Spleen (tissue), 11 donors: Measurements from ENCODE around the gene KLHL13. TPM values are rescaled to one million over a fixed set of nuclear protein-coding genes. Genes with fewer than 3 reads are reported as not detected.
"Not testable (repeated sequence)": the region's sequence is repeated elsewhere in the genome, so short reads cannot be mapped to it uniquely, and the experiment has no call there.

Source experiments
- DNase-seq: peaks from one replicate; pipeline ENCODE4 v3.0.0-alpha.2; 2020
- H3K27ac ChIP-seq, 8 donors: fragments of 200-600 bp; sonication (generic) in 7 of 8; 1 replicate in 4 of 8; 2 replicates in 4 of 8; pipeline versions ENCODE4 v1.5.0 to v1.8.0; 2016 to 2021; ENCODE audit warnings: inconsistent platforms in 4 of 8, mild to moderate bottlenecking in 4 of 8, moderate library complexity in 1 of 8
- H3K27me3 ChIP-seq, 7 donors: fragments of 200-600 bp; sonication (generic) in 6 of 7; replicated peaks in 1 of 7; 1 replicate in 4 of 7; 2 replicates in 3 of 7; pipeline versions ENCODE4 v1.5.0 to v1.8.0; 2016 to 2021; ENCODE audit warnings: inconsistent platforms in 3 of 7, mild to moderate bottlenecking in 1 of 7
- H3K36me3 ChIP-seq, 6 donors: fragments of 200-600 bp; sonication (generic) in 5 of 6; 1 replicate in 4 of 6; 2 replicates in 2 of 6; pipeline versions ENCODE4 v1.5.0 to v1.8.0; 2016 to 2021; ENCODE audit warnings: inconsistent platforms in 2 of 6
- H3K4me1 ChIP-seq, 6 donors: fragments of 200-600 bp; sonication (generic) in 5 of 6; 1 replicate in 3 of 6; 2 replicates in 3 of 6; pipeline versions ENCODE4 v1.5.0 to v1.8.0; 2016 to 2021; ENCODE audit warnings: inconsistent platforms in 3 of 6
- H3K4me3 ChIP-seq, 8 donors: fragments of 200-600 bp; sonication (generic) in 7 of 8; 1 replicate in 4 of 8; 2 replicates in 4 of 8; pipeline versions ENCODE4 v1.5.0 to v1.8.0; 2016 to 2021; ENCODE audit warnings: inconsistent platforms in 4 of 8, mild to moderate bottlenecking in 4 of 8, moderate library complexity in 2 of 8
- H3K9me3 ChIP-seq, 8 donors: fragments of 200-600 bp; sonication (generic) in 7 of 8; 1 replicate in 4 of 8; 2 replicates in 4 of 8; pipeline versions ENCODE4 v1.5.0 to v1.8.0; 2016 to 2021; ENCODE audit warnings: inconsistent platforms in 4 of 8
- CTCF ChIP-seq, 11 experiments: fragments of 200-600 bp in 7 of 11; fragments of 450-650 bp in 4 of 11; sonication (generic) in 4 of 11; IDR thresholded peaks in 8 of 11; conservative IDR thresholded peaks in 3 of 11; 1 replicate in 7 of 11; 2 replicates in 4 of 11; pipeline versions ENCODE4 v1.4.0 to v1.8.0; 2016 to 2021; ENCODE audit warnings: antibody characterized with exemption in 11 of 11, inconsistent platforms in 4 of 11, mild to moderate bottlenecking in 1 of 11
- POLR2A ChIP-seq, 3 donors: fragments of 450-650 bp; IDR thresholded peaks; one replicate each; pipeline ENCODE4 v1.5.1; 2017; ENCODE audit warnings: antibody characterized with exemption in 3 of 3, mild to moderate bottlenecking in 1 of 3
- POLR2AphosphoS5 ChIP-seq, 3 donors: sonication (generic); formaldehyde crosslinking; IDR thresholded peaks; one replicate each; pipeline ENCODE4 v1.5.1; 2017; ENCODE audit warnings: antibody characterized with exemption in 3 of 3
- WGBS, 5 donors: extraction: QIAGEN DNeasy Blood & Tissue Kit in 3 of 5; methylation state at CpG; one replicate each; pipeline versions ENCODE4 v1.1.5 to v1.1.7; 2013 to 2018; 5-methylcytosine and 5-hydroxymethylcytosine counted together
- intact Hi-C: fragments of 100-400 bp; cut with DNase I; formaldehyde crosslinking; loops from one replicate; pipeline ENCODE4 v1.15.0; 2023; ENCODE audit warnings: low total_unique reads
- polyA plus RNA-seq, 3 donors: library from polyadenylated mRNA; stranded (reverse); fragments of 200-250 nt; gene quantifications; one replicate each; pipeline ENCODE4 v1.2.1, GENCODE V29; 2013
- total RNA-seq, 7 donors: library from RNA; depleted of rRNA in 3 of 7; stranded (reverse); fragments of >200 nt in 3 of 7; fragmentation: NEBNext Ultra II Directional in 4 of 7; extraction: Animal tissue kit (Norgen Biotek cat#: 25700) in 4 of 7; gene quantifications; one replicate each; pipeline versions ENCODE4 v1.1.0 to v1.2.1, GENCODE V29; 2016 to 2021
- donor health status: healthy with polysubstance abuse.
- donor health status: DM: no; HTN: no; CAD: no; lungs with moderate emphysema.
- donor health status: DM: no; HTN: no; CAD: no.
- donor health status: Bipolar disorder and iron deficiency.
- donor health status: healthy.
- donor health status: DM: no; HTN: no; CAD: no.
- donor health status: DM: yes; HTN: yes; CAD: no.

Gene KLHL13
- total and polyA plus RNA-seq, 10 donors = 0.17 to 2.7 (median 1.5) TPM

DNA sequence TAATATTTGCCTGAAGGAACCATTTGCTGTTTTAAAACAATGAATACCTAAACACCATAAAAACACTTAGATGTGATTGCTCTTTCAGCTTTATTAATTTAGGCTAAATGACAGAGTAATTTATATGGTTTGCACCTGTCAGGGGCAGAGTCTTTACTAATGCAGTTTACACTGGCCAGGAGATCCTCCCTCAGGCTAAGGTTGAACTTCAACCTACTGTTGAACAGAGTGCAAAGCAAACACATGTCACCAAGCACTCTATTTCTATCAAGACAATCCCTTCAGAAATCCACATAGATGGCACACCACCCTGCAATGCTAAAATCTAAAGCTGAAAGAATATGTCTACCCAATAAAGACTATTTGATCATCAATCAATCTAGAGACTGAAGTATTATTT lies 147.3 kb downstream of the KLHL13 start:
- Histone ChIP-seq H3K27me3 (no peaks in the 10 kb centered on the region), H3K36me3 (no peaks in the 10 kb centered on the region), H3K9me3 (no peaks in the 10 kb centered on the region), H3K27ac (no peak overlapping the region), H3K4me3 (no peak overlapping the region), H3K4me1 (no peaks in the 10 kb centered on the region)
- DNase-seq = no peak
- no peak for TF ChIP-seq POLR2AphosphoS5 (IDR thresholded peaks at IDR 0.05)
- TF ChIP-seq POLR2A (IDR thresholded peaks at IDR 0.05) = no peak
- no peak for TF ChIP-seq CTCF (IDR thresholded peaks at IDR 0.05 in 8 of 11, conservative IDR thresholded peaks at IDR 0.05 in 3 of 11)
- intact Hi-C loops = no loop called here

GRCh38 chrX:117959045-117959444 lies 157.6 kb downstream of the KLHL13 start:
- Histone ChIP-seq H3K27ac (no peak overlapping the region), H3K9me3 (no peaks in the 10 kb centered on the region), H3K4me1 (no peaks in the 10 kb centered on the region), H3K36me3 (no peaks in the 10 kb centered on the region), H3K27me3 (no peaks in the 10 kb centered on the region), H3K4me3 (no peak overlapping the region)
- DNase-seq = no peak
- TF ChIP-seq CTCF (IDR thresholded peaks at IDR 0.05 in 8 of 11, conservative IDR thresholded peaks at IDR 0.05 in 3 of 11) = no peak
- TF ChIP-seq POLR2A (IDR thresholded peaks at IDR 0.05) = no peak
- no peak for TF ChIP-seq POLR2AphosphoS5 (IDR thresholded peaks at IDR 0.05)
- WGBS, 5 donors = 81 to 98% (median 93%) methylated on average over 4 of the region's 4 CpGs
- intact Hi-C loops = no loop called here

DNA sequence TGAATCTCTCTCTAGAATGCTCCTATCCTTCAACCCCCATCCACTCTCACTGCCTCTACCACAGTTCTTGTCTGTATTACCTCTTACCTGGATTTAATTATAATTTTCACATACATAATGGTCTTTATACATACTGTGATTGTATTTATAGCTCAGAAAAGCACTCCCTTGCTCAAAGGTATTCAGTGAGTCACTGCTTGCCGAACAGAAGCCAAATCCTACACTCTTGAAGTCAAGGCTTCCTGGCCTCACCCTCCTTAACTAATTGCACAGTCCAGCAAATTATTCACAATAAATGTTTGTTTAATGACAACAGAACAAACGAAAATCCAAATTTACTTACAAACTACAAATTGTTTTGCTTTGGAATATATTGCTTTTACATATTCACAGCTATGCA lies 159.5 kb downstream of the KLHL13 start:
- Histone ChIP-seq H3K4me1 (no peaks in the 10 kb centered on the region), H3K4me3 (no peak overlapping the region), H3K9me3 (no peaks in the 10 kb centered on the region), H3K27ac (no peak overlapping the region), H3K36me3 (no peaks in the 10 kb centered on the region), H3K27me3 (no peaks in the 10 kb centered on the region)
- intact Hi-C loops = no loop called here
- 50 to 75% (median 68%) methylated on average over 2 of the region's 2 CpGs for WGBS, 5 donors
- TF ChIP-seq POLR2AphosphoS5 (IDR thresholded peaks at IDR 0.05) (no peak), POLR2A (IDR thresholded peaks at IDR 0.05) (no peak), CTCF (IDR thresholded peaks at IDR 0.05 in 8 of 11, conservative IDR thresholded peaks at IDR 0.05 in 3 of 11) (no peak)
- DNase-seq = no peak

DNA sequence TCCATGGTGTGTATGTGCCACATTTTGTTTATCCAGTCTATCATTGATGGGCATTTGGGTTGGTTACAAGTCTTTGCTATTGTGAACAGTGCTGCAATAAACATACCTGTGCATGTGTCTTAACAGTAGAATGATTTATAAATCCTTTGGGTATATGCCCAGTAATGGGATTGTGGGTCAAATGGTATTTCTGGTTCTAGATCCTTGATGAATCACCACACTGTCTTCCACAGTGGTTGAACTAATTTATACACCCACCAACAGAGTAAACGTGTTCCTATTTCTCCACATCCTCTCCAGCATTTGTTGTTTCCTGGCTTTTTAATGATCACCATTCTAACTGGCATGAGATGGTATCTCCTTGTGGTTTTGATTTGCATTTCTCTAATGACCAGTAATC lies 177.3 kb downstream of the KLHL13 start:
- H3K27ac ChIP-seq, DNase-seq, H3K27me3 ChIP-seq, H3K4me1 ChIP-seq, intact Hi-C loops, H3K9me3 ChIP-seq, H3K36me3 ChIP-seq, H3K4me3 ChIP-seq: not testable (repeated sequence)
- 35 to 75% (median 40%) methylated on average over 1 of the region's 1 CpG for WGBS, 5 donors

GRCh38 chrX:117936118-117936517 lies 180.5 kb downstream of the KLHL13 start:
- DNase-seq = no peak
- Histone ChIP-seq H3K4me1 (no peaks in the 10 kb centered on the region), H3K36me3 (no peaks in the 10 kb centered on the region), H3K27me3 (no peaks in the 10 kb centered on the region), H3K9me3 (peaks cover 0 to 4% (median 0%) of the 10 kb centered on the region in 8 donors), H3K27ac (no peak overlapping the region), H3K4me3 (no peak overlapping the region)
- intact Hi-C loops = no loop called here
- 76 to 97% (median 93%) methylated on average over 2 of the region's 2 CpGs for WGBS, 5 donors
- no peak for TF ChIP-seq POLR2AphosphoS5 (IDR thresholded peaks at IDR 0.05)
- TF ChIP-seq CTCF (IDR thresholded peaks at IDR 0.05 in 8 of 11, conservative IDR thresholded peaks at IDR 0.05 in 3 of 11) = no peak
- no peak for TF ChIP-seq POLR2A (IDR thresholded peaks at IDR 0.05)

- H3K27ac ChIP-seq, H3K4me1 ChIP-seq, intact Hi-C loops, H3K4me3 ChIP-seq, H3K9me3 ChIP-seq, H3K27me3 ChIP-seq, DNase-seq, H3K36me3 ChIP-seq: not testable (repeated sequence)
Observed at GRCh38 chrX:117930116-117930515, 186.5 kb downstream of the KLHL13 start.
